ENCODE data around the gene ATP5PD.

GRCh38 chr17:75068750-75069149 is 22.0 kb upstream of the ATP5PD start:
- TF ChIP-seq CTCF (IDR thresholded peaks at IDR 0.05; ENCODE audit: insufficient read depth, low read depth, low read length) (no peak), EZH2 (IDR thresholded peaks at IDR 0.05; ENCODE audit: insufficient read depth, low read length) (no peak)

All from astrocyte (in vitro differentiated cells and primary cell).